ENCODE results near the gene PRKCE. TPM values are rescaled to one million over a fixed set of nuclear protein-coding genes. Genes with fewer than 3 reads are reported as not detected.

The PRKCE gene
- total and polyA plus RNA-seq, 4 experiments from 2014 or later: 1.8 to 21.7 (median 11.0) TPM

- H3K27ac Mint-ChIP-seq: no peak overlapping the region
- H3K4me1 ChIP-seq (ENCODE audit: insufficient read depth, low read length): no peaks in the 10 kb centered on the region
- no peaks in the 10 kb centered on the region for H3K9me3 Mint-ChIP-seq
- ChIA-PET POLR2A (ENCODE audit: partially characterized antibody) (no interaction called here), CTCF (ENCODE audit: partially characterized antibody) (interaction anchor here (2.8 kb wide), 1 partner anchor 15 kb away, joined by 10 read pairs; no protein-coding TSS in a partner anchor)
- no peaks in the 10 kb centered on the region for H3K27me3 ChIP-seq (ENCODE audit: insufficient read depth, low read length)
- no peaks in the 10 kb centered on the region for H3K9me3 ChIP-seq (ENCODE audit: control insufficient read depth in 1 of 2, low read length in 2 of 2)
- no peaks in the 10 kb centered on the region for H3K4me1 Mint-ChIP-seq
- H3K4me3 ChIP-seq (ENCODE audit: low read length in 2 of 2): no peak overlapping the region
- no peaks in the 10 kb centered on the region for H3K36me3 ChIP-seq (ENCODE audit: insufficient read depth, low read length)
- H3K27ac ChIP-seq (ENCODE audit: low read depth, low read length): no peak overlapping the region
- H3K27me3 Mint-ChIP-seq: no peaks in the 10 kb centered on the region
- H3K36me3 Mint-ChIP-seq: peaks cover 34 to 40% of the 10 kb centered on the region in 2 donors
- intact Hi-C loops (cut with micrococcal nuclease): no loop called here
- no peak for DNase-seq
- H3K4me3 Mint-ChIP-seq: no peak overlapping the region
Measured at GRCh38 chr2:46008091-46008870, 356.8 kb downstream of the PRKCE start.

- POLR2A ChIA-PET (ENCODE audit: partially characterized antibody): no interaction called here
- H3K27ac Mint-ChIP-seq: no peak overlapping the region
Measured at GRCh38 chr2:46009315-46009714, 357.8 kb downstream of the PRKCE start.

GRCh38 chr2:46009772-46010171 lies 358.3 kb downstream of the PRKCE start:
- Mint-ChIP-seq H3K4me3 (no peak overlapping the region), H3K9me3 (no peaks in the 10 kb centered on the region), H3K27me3 (no peaks in the 10 kb centered on the region), H3K4me1 (no peaks in the 10 kb centered on the region), H3K27ac (no peak overlapping the region), H3K36me3 (peaks cover 33 to 34% of the 10 kb centered on the region in 2 donors)
- no peak for DNase-seq
- no peaks in the 10 kb centered on the region for H3K9me3 ChIP-seq (ENCODE audit: control insufficient read depth in 1 of 2, low read length in 2 of 2)
- no peaks in the 10 kb centered on the region for H3K36me3 ChIP-seq (ENCODE audit: insufficient read depth, low read length)
- H3K4me1 ChIP-seq (ENCODE audit: insufficient read depth, low read length): no peaks in the 10 kb centered on the region
- CTCF ChIA-PET (ENCODE audit: partially characterized antibody): interaction anchor here (1.5 to 2.3 kb wide), 2 partner anchors 446 to 452 kb away, joined by 4 to 11 read pairs; no protein-coding TSS in a partner anchor
- no peak overlapping the region for H3K27ac ChIP-seq (ENCODE audit: low read depth, low read length)
- intact Hi-C loops (cut with micrococcal nuclease): loop anchor here (1.0 kb wide), 1 partner anchor 641 kb away; no protein-coding TSS in a partner anchor
- H3K27me3 ChIP-seq (ENCODE audit: insufficient read depth, low read length): no peaks in the 10 kb centered on the region
- POLR2A ChIA-PET (ENCODE audit: partially characterized antibody): no interaction called here
- no peak overlapping the region for H3K4me3 ChIP-seq (ENCODE audit: low read length in 2 of 2)

More at GRCh38 chr2:46009315-46009714, 357.8 kb downstream of the PRKCE start:
- Histone ChIP-seq H3K4me1 (ENCODE audit: insufficient read depth, low read length) (no peaks in the 10 kb centered on the region), H3K36me3 (ENCODE audit: insufficient read depth, low read length) (no peaks in the 10 kb centered on the region), H3K4me3 (ENCODE audit: low read length in 2 of 2) (no peak overlapping the region), H3K9me3 (ENCODE audit: control insufficient read depth in 1 of 2, low read length in 2 of 2) (no peaks in the 10 kb centered on the region), H3K27ac (ENCODE audit: low read depth, low read length) (no peak overlapping the region), H3K27me3 (ENCODE audit: insufficient read depth, low read length) (no peaks in the 10 kb centered on the region)
- peaks cover 35 to 37% of the 10 kb centered on the region in 2 donors for H3K36me3 Mint-ChIP-seq
- no peak for DNase-seq
- intact Hi-C loops (cut with micrococcal nuclease): no loop called here
- H3K4me3 Mint-ChIP-seq: no peak overlapping the region
- no peaks in the 10 kb centered on the region for H3K27me3 Mint-ChIP-seq
- no peaks in the 10 kb centered on the region for H3K4me1 Mint-ChIP-seq
- H3K9me3 Mint-ChIP-seq: no peaks in the 10 kb centered on the region
- CTCF ChIA-PET (ENCODE audit: partially characterized antibody): interaction anchor here (2.8 kb wide), 1 partner anchor 16 kb away, joined by 10 read pairs; no protein-coding TSS in a partner anchor

- no peak overlapping the region for H3K4me3 Mint-ChIP-seq
- H3K9me3 ChIP-seq (ENCODE audit: control insufficient read depth in 1 of 2, low read length in 2 of 2): no peaks in the 10 kb centered on the region
- H3K27ac ChIP-seq (ENCODE audit: low read depth, low read length): no peak overlapping the region
- no peaks in the 10 kb centered on the region for H3K27me3 Mint-ChIP-seq
- H3K4me1 ChIP-seq (ENCODE audit: insufficient read depth, low read length): no peaks in the 10 kb centered on the region
- no peaks in the 10 kb centered on the region for H3K27me3 ChIP-seq (ENCODE audit: insufficient read depth, low read length)
- H3K36me3 ChIP-seq (ENCODE audit: insufficient read depth, low read length): no peaks in the 10 kb centered on the region
- intact Hi-C loops (cut with micrococcal nuclease): loop anchor here (1.0 kb wide), 1 partner anchor 640 kb away; no protein-coding TSS in a partner anchor
- H3K9me3 Mint-ChIP-seq: no peaks in the 10 kb centered on the region
- ChIA-PET CTCF (ENCODE audit: partially characterized antibody) (interaction anchor here (1.0 to 2.3 kb wide), 5 partner anchors 9 to 451 kb away, joined by 3 to 11 read pairs (median 5); no protein-coding TSS in a partner anchor), POLR2A (ENCODE audit: partially characterized antibody) (no interaction called here)
- H3K27ac Mint-ChIP-seq: no peak overlapping the region
- H3K36me3 Mint-ChIP-seq: peaks cover 32 to 33% of the 10 kb centered on the region in 2 donors
- H3K4me3 ChIP-seq (ENCODE audit: low read length in 2 of 2): no peak overlapping the region
- no peak for DNase-seq
- no peaks in the 10 kb centered on the region for H3K4me1 Mint-ChIP-seq
Measured at GRCh38 chr2:46010223-46010924, 358.9 kb downstream of the PRKCE start.

GRCh38 chr2:46010925-46011490 lies 359.5 kb downstream of the PRKCE start:
- Mint-ChIP-seq H3K27me3 (no peaks in the 10 kb centered on the region), H3K27ac (no peak overlapping the region), H3K9me3 (no peaks in the 10 kb centered on the region), H3K36me3 (peaks cover 33 to 35% of the 10 kb centered on the region in 2 donors), H3K4me1 (no peaks in the 10 kb centered on the region), H3K4me3 (no peak overlapping the region)
- DNase-seq: peak in 4 of 5 donors; percentile 21 to 35 (median 30)
- Histone ChIP-seq H3K27me3 (ENCODE audit: insufficient read depth, low read length) (no peaks in the 10 kb centered on the region), H3K27ac (ENCODE audit: low read depth, low read length) (no peak overlapping the region), H3K4me1 (ENCODE audit: insufficient read depth, low read length) (no peaks in the 10 kb centered on the region), H3K4me3 (ENCODE audit: low read length in 2 of 2) (no peak overlapping the region), H3K36me3 (ENCODE audit: insufficient read depth, low read length) (no peaks in the 10 kb centered on the region), H3K9me3 (ENCODE audit: control insufficient read depth in 1 of 2, low read length in 2 of 2) (no peaks in the 10 kb centered on the region)
- ChIA-PET POLR2A (ENCODE audit: partially characterized antibody) (no interaction called here), CTCF (ENCODE audit: partially characterized antibody) (interaction anchor here (1.0 to 2.3 kb wide), 5 partner anchors 9 to 451 kb away, joined by 3 to 11 read pairs (median 5); no protein-coding TSS in a partner anchor)
- intact Hi-C loops (cut with micrococcal nuclease): loop anchor here (1.0 kb wide), 3 partner anchors 354 to 639 kb away; no protein-coding TSS in a partner anchor

- DNase-seq: no peak
- CTCF ChIA-PET (ENCODE audit: partially characterized antibody): interaction anchor here (0.8 to 2.5 kb wide), 6 partner anchors 50 to 450 kb away, joined by 3 to 7 read pairs (median 3); no protein-coding TSS in a partner anchor
- no peak overlapping the region for H3K4me3 ChIP-seq (ENCODE audit: low read length in 2 of 2)
- H3K27ac ChIP-seq (ENCODE audit: low read depth, low read length): no peak overlapping the region
- no peaks in the 10 kb centered on the region for H3K27me3 ChIP-seq (ENCODE audit: insufficient read depth, low read length)
- Mint-ChIP-seq H3K9me3 (no peaks in the 10 kb centered on the region), H3K36me3 (peaks cover 29 to 36% of the 10 kb centered on the region in 2 donors), H3K27ac (no peak overlapping the region), H3K27me3 (no peaks in the 10 kb centered on the region), H3K4me1 (no peaks in the 10 kb centered on the region), H3K4me3 (no peak overlapping the region)
- H3K36me3 ChIP-seq (ENCODE audit: insufficient read depth, low read length): no peaks in the 10 kb centered on the region
- no peaks in the 10 kb centered on the region for H3K9me3 ChIP-seq (ENCODE audit: control insufficient read depth in 1 of 2, low read length in 2 of 2)
- H3K4me1 ChIP-seq (ENCODE audit: insufficient read depth, low read length): no peaks in the 10 kb centered on the region
- intact Hi-C loops (cut with micrococcal nuclease): no loop called here
- POLR2A ChIA-PET (ENCODE audit: partially characterized antibody): no interaction called here
Measured at GRCh38 chr2:46012618-46013240, 361.3 kb downstream of the PRKCE start.

All from CD4-positive, alpha-beta memory T cell (primary cell).